T-helper 17 cell (primary cell): ENCODE results near the gene CACNA2D3. TPM values are rescaled to one million over a fixed set of nuclear protein-coding genes. Genes with fewer than 3 reads are reported as not detected.

Source experiments
- ATAC-seq: fragments of 150-1000 bp; cut with Tn5 transposase; 2 replicates; pipeline ENCODE4 v1.10.0; 2021; ENCODE audit warnings: mild to moderate bottlenecking, moderate library complexity
- DNase-seq, 3 donors: peaks; one replicate each; pipeline versions ENCODE4 v3.0.0 to v3.0.0-alpha.2; 2020 to 2021
- H3K9me3 ChIP-seq: one replicate; pipeline ENCODE4 v1.7.0; 2013; ENCODE audit warnings: low read length, mild to moderate bottlenecking; ENCODE audit not compliant: control insufficient read depth, poor library complexity, severe bottlenecking
- H3K27ac Mint-ChIP-seq: one replicate; pipeline ENCODE4 v1.8.0; 2022; ENCODE audit warnings: mild to moderate bottlenecking, moderate library complexity, mixed read lengths
- H3K27me3 Mint-ChIP-seq: one replicate; pipeline ENCODE4 v1.8.0; 2022; ENCODE audit warnings: mixed read lengths
- H3K36me3 Mint-ChIP-seq: one replicate; pipeline ENCODE4 v1.8.0; 2022; ENCODE audit warnings: low read depth, mixed read lengths
- H3K4me1 Mint-ChIP-seq: one replicate; pipeline ENCODE4 v1.8.0; 2022; ENCODE audit warnings: mild to moderate bottlenecking, mixed read lengths
- H3K4me3 Mint-ChIP-seq: one replicate; pipeline ENCODE4 v1.8.0; 2022; ENCODE audit warnings: mild to moderate bottlenecking, moderate library complexity, mixed read lengths
- total RNA-seq, 4 donors: library from RNA in 2 of 4; stranded (reverse) in 2 of 4; gene quantifications; one replicate each; pipeline ENCODE4 v1.2.3 and lab custom pipeline; 2022 to 2026

CACNA2D3 gene
- total RNA-seq, 2 donors from 2014 or later = 0.08 TPM; not detected in 1

- H3K36me3 Mint-ChIP-seq = no peaks in the 10 kb centered on the region
Measured at GRCh38 chr3:54641226-54642014, 519.1 kb downstream of the CACNA2D3 start.

GRCh38 chr3:54642147-54642546 is 519.8 kb downstream of the CACNA2D3 start:
- Mint-ChIP-seq H3K4me3 (no peak overlapping the region), H3K27ac (no peak overlapping the region), H3K36me3 (no peaks in the 10 kb centered on the region), H3K4me1 (no peaks in the 10 kb centered on the region), H3K27me3 (peaks cover 15% of the 10 kb centered on the region)
- no peaks in the 10 kb centered on the region for H3K9me3 ChIP-seq
- no peak for DNase-seq
- no peak for ATAC-seq

More at GRCh38 chr3:54641226-54642014, 519.1 kb downstream of the CACNA2D3 start:
- Mint-ChIP-seq H3K27me3 (peaks cover 15% of the 10 kb centered on the region), H3K4me3 (no peak overlapping the region), H3K27ac (no peak overlapping the region), H3K4me1 (no peaks in the 10 kb centered on the region)
- DNase-seq (no peak), ATAC-seq (no peak)
- H3K9me3 ChIP-seq = no peaks in the 10 kb centered on the region

GRCh38 chr3:54647721-54648120 is 525.4 kb downstream of the CACNA2D3 start:
- H3K9me3 ChIP-seq = peaks cover 3% of the 10 kb centered on the region
- Mint-ChIP-seq H3K4me1 (no peaks in the 10 kb centered on the region), H3K27me3 (no peaks in the 10 kb centered on the region), H3K4me3 (no peak overlapping the region), H3K36me3 (no peaks in the 10 kb centered on the region), H3K27ac (no peak overlapping the region)
- ATAC-seq (no peak), DNase-seq (no peak)

GRCh38 chr3:54649551-54649950 is 527.2 kb downstream of the CACNA2D3 start:
- no peaks in the 10 kb centered on the region for H3K36me3 Mint-ChIP-seq
- no peak overlapping the region for H3K27ac Mint-ChIP-seq
- no peaks in the 10 kb centered on the region for H3K27me3 Mint-ChIP-seq
- H3K4me3 Mint-ChIP-seq = no peak overlapping the region
- no peak for DNase-seq
- no peak for ATAC-seq
- peaks cover 3% of the 10 kb centered on the region for H3K9me3 ChIP-seq
- H3K4me1 Mint-ChIP-seq = no peaks in the 10 kb centered on the region

GRCh38 chr3:54653456-54654195 is 531.3 kb downstream of the CACNA2D3 start:
- ATAC-seq (no peak), DNase-seq (no peak)
- H3K9me3 ChIP-seq = peaks cover 3% of the 10 kb centered on the region
- Mint-ChIP-seq H3K4me3 (no peak overlapping the region), H3K27me3 (no peaks in the 10 kb centered on the region), H3K4me1 (no peaks in the 10 kb centered on the region), H3K36me3 (no peaks in the 10 kb centered on the region), H3K27ac (no peak overlapping the region)

GRCh38 chr3:54654776-54655175 is 532.4 kb downstream of the CACNA2D3 start:
- peaks cover 3% of the 10 kb centered on the region for H3K9me3 ChIP-seq
- Mint-ChIP-seq H3K27ac (no peak overlapping the region), H3K36me3 (no peaks in the 10 kb centered on the region), H3K4me3 (no peak overlapping the region), H3K4me1 (no peaks in the 10 kb centered on the region), H3K27me3 (no peaks in the 10 kb centered on the region)
- ATAC-seq (no peak), DNase-seq (no peak)

- no peaks in the 10 kb centered on the region for H3K36me3 Mint-ChIP-seq
- H3K27ac Mint-ChIP-seq = no peak overlapping the region
- DNase-seq = no peak
- no peaks in the 10 kb centered on the region for H3K4me1 Mint-ChIP-seq
- H3K27me3 Mint-ChIP-seq = no peaks in the 10 kb centered on the region
- no peak overlapping the region for H3K4me3 Mint-ChIP-seq
- ATAC-seq = no peak
- no peaks in the 10 kb centered on the region for H3K9me3 ChIP-seq
Measured at GRCh38 chr3:54659347-54659746, 537.0 kb downstream of the CACNA2D3 start.

GRCh38 chr3:54660714-54661132 is 538.4 kb downstream of the CACNA2D3 start:
- H3K9me3 ChIP-seq = no peaks in the 10 kb centered on the region
- H3K36me3 Mint-ChIP-seq = no peaks in the 10 kb centered on the region
- no peak overlapping the region for H3K27ac Mint-ChIP-seq
- no peaks in the 10 kb centered on the region for H3K4me1 Mint-ChIP-seq
- ATAC-seq (no peak), DNase-seq (no peak)
- H3K27me3 Mint-ChIP-seq = no peaks in the 10 kb centered on the region
- no peak overlapping the region for H3K4me3 Mint-ChIP-seq

- H3K27me3 Mint-ChIP-seq = no peaks in the 10 kb centered on the region
- no peak overlapping the region for H3K4me3 Mint-ChIP-seq
- H3K27ac Mint-ChIP-seq = no peak overlapping the region
- DNase-seq = no peak
- no peaks in the 10 kb centered on the region for H3K4me1 Mint-ChIP-seq
- ATAC-seq = no peak
- H3K9me3 ChIP-seq = no peaks in the 10 kb centered on the region
- H3K36me3 Mint-ChIP-seq = no peaks in the 10 kb centered on the region
Measured at GRCh38 chr3:54661151-54661550, 538.8 kb downstream of the CACNA2D3 start.

GRCh38 chr3:54663501-54664011 is 541.2 kb downstream of the CACNA2D3 start:
- ATAC-seq (no peak), DNase-seq (no peak)
- H3K27me3 Mint-ChIP-seq = no peaks in the 10 kb centered on the region
- no peak overlapping the region for H3K4me3 Mint-ChIP-seq
- no peaks in the 10 kb centered on the region for H3K36me3 Mint-ChIP-seq
- no peaks in the 10 kb centered on the region for H3K9me3 ChIP-seq
- H3K4me1 Mint-ChIP-seq = no peaks in the 10 kb centered on the region
- no peak overlapping the region for H3K27ac Mint-ChIP-seq

GRCh38 chr3:54665016-54665600 is 542.8 kb downstream of the CACNA2D3 start:
- Mint-ChIP-seq H3K27ac (no peak overlapping the region), H3K36me3 (no peaks in the 10 kb centered on the region), H3K4me3 (no peak overlapping the region), H3K4me1 (no peaks in the 10 kb centered on the region), H3K27me3 (no peaks in the 10 kb centered on the region)
- no peak for ATAC-seq
- H3K9me3 ChIP-seq = no peaks in the 10 kb centered on the region
- DNase-seq = no peak

GRCh38 chr3:54668236-54668635 is 545.9 kb downstream of the CACNA2D3 start:
- H3K4me3 Mint-ChIP-seq = no peak overlapping the region
- ATAC-seq = no peak

GRCh38 chr3:54670201-54671000 is 548.0 kb downstream of the CACNA2D3 start:
- Mint-ChIP-seq H3K27ac (no peak overlapping the region), H3K36me3 (no peaks in the 10 kb centered on the region), H3K4me3 (no peak overlapping the region), H3K27me3 (no peaks in the 10 kb centered on the region), H3K4me1 (no peaks in the 10 kb centered on the region)
- ATAC-seq = no peak
- no peaks in the 10 kb centered on the region for H3K9me3 ChIP-seq
- DNase-seq = no peak

More at GRCh38 chr3:54668236-54668635, 545.9 kb downstream of the CACNA2D3 start:
- no peaks in the 10 kb centered on the region for H3K36me3 Mint-ChIP-seq
- no peaks in the 10 kb centered on the region for H3K9me3 ChIP-seq
- DNase-seq = no peak
- H3K4me1 Mint-ChIP-seq = no peaks in the 10 kb centered on the region
- no peaks in the 10 kb centered on the region for H3K27me3 Mint-ChIP-seq
- no peak overlapping the region for H3K27ac Mint-ChIP-seq
